Neural cell (in vitro differentiated cells): ENCODE measurements around the gene EQTN. TPM values are rescaled to one million over a fixed set of nuclear protein-coding genes. Genes with fewer than 3 reads are reported as not detected.

ENCODE experiments used
- H2AFZ ChIP-seq: fragments of 200-600, 300-800 bp; sonication (generic), shearing (Covaris generic); 2 replicates; pipeline ENCODE4 v1.6.0; 2014; ENCODE audit warnings: low read depth, mild to moderate bottlenecking, antibody characterized with exemption, low read length, moderate library complexity
- H3F3A ChIP-seq: fragments of 200-600 bp; shearing (Covaris generic); 2 replicates; pipeline ENCODE4 v1.6.1; 2016; ENCODE audit warnings: mild to moderate bottlenecking, moderate library complexity, mixed read lengths, antibody characterized with exemption, low read length; ENCODE audit not compliant: insufficient read depth, poor library complexity, severe bottlenecking
- H3K27ac ChIP-seq: fragments of 200-600, 300-800 bp; sonication (generic), shearing (Covaris generic); 2 replicates; pipeline ENCODE4 v1.5.1; 2014; ENCODE audit warnings: mild to moderate bottlenecking, low read length, moderate library complexity
- H3K27me3 ChIP-seq: fragments of 300-800, 200-600 bp; sonication (generic), shearing (Covaris generic); 2 replicates; pipeline ENCODE4 v1.6.0; 2014; ENCODE audit warnings: mild to moderate bottlenecking, low read depth, low read length, moderate library complexity; ENCODE audit not compliant: insufficient read depth
- H3K36me3 ChIP-seq: fragments of 300-800, 200-600 bp; sonication (generic), shearing (Covaris generic); 2 replicates; pipeline ENCODE4 v1.5.1; 2014; ENCODE audit warnings: mild to moderate bottlenecking, antibody characterized with exemption, low read length, moderate library complexity; ENCODE audit not compliant: insufficient read depth
- H3K4me2 ChIP-seq: fragments of 300-800, 200-600 bp; sonication (generic), shearing (Covaris generic); 2 replicates; pipeline ENCODE4 v1.6.0; 2014; ENCODE audit warnings: mild to moderate bottlenecking, low read length
- H3K4me3 ChIP-seq: fragments of 300-800, 200-600 bp; sonication (generic), shearing (Covaris generic); 2 replicates; pipeline ENCODE4 v1.5.1; 2014; ENCODE audit warnings: mild to moderate bottlenecking, low read length, moderate library complexity
- H3K79me2 ChIP-seq: fragments of 200-600 bp; shearing (Covaris generic); replicated peaks from 2 replicates; pipeline ENCODE4 v1.6.0; 2014; ENCODE audit warnings: mild to moderate bottlenecking, low read length, moderate library complexity; ENCODE audit not compliant: insufficient read depth
- H3K9ac ChIP-seq: fragments of 300-800, 200-600 bp; sonication (generic), shearing (Covaris generic); 2 replicates; pipeline ENCODE4 v1.6.1; 2016; ENCODE audit warnings: mild to moderate bottlenecking, low read length, mixed read lengths
- H3K9me2 ChIP-seq: fragments of 200-600 bp; shearing (Covaris generic); 2 replicates; pipeline ENCODE4 v1.6.1; 2016; ENCODE audit warnings: mild to moderate bottlenecking, low read length, mixed read lengths; ENCODE audit not compliant: insufficient read depth
- H3K9me3 ChIP-seq: fragments of 200-600, 300-800 bp; sonication (generic), shearing (Covaris generic); 2 replicates; pipeline ENCODE4 v1.6.1; 2016; ENCODE audit warnings: mild to moderate bottlenecking, mixed run types, low read length, moderate library complexity, mixed read lengths
- H4K20me1 ChIP-seq: fragments of 200-600 bp; shearing (Covaris generic); 2 replicates; pipeline ENCODE4 v1.6.1; 2016; ENCODE audit warnings: mild to moderate bottlenecking, mixed run types; ENCODE audit not compliant: insufficient read depth
- CTCF ChIP-seq: fragments of 450-650 bp; IDR thresholded peaks from 2 replicates; pipeline ENCODE4 v1.5.1; 2014; ENCODE audit warnings: antibody characterized with exemption, mild to moderate bottlenecking, moderate library complexity; ENCODE audit not compliant: poor library complexity, severe bottlenecking
- EP300 ChIP-seq: fragments of 450-650 bp; conservative IDR thresholded peaks from 2 replicates; pipeline ENCODE4 v1.6.1; 2014; ENCODE audit warnings: antibody characterized with exemption, mild to moderate bottlenecking, moderate library complexity; ENCODE audit not compliant: poor library complexity, severe bottlenecking
- EZH2 ChIP-seq: fragments of 200-600, 300-800 bp; shearing (Covaris generic), sonication (generic); IDR thresholded peaks from 2 replicates; pipeline ENCODE4 v1.6.1; 2014; ENCODE audit warnings: antibody characterized with exemption, low read length, borderline replicate concordance, mild to moderate bottlenecking; ENCODE audit not compliant: insufficient read depth, poor library complexity, severe bottlenecking
- MXI1 ChIP-seq: fragments of 450-650 bp; conservative IDR thresholded peaks from 2 replicates; pipeline ENCODE4 v1.6.1; 2014; ENCODE audit warnings: antibody characterized with exemption, mild to moderate bottlenecking; ENCODE audit not compliant: poor library complexity, severe bottlenecking
- POLR2AphosphoS5 ChIP-seq: IDR thresholded peaks from 2 replicates; pipeline ENCODE4 v1.6.1; 2012
- RAD21 ChIP-seq: fragments of 450-650 bp; conservative IDR thresholded peaks from 2 replicates; pipeline ENCODE4 v1.6.1; 2014; ENCODE audit warnings: antibody characterized with exemption, mild to moderate bottlenecking, moderate library complexity
- REST ChIP-seq: IDR thresholded peaks from 2 replicates; pipeline ENCODE4 v1.6.1; 2012; ENCODE audit warnings: borderline replicate concordance
- SMC3 ChIP-seq: fragments of 450-650 bp; conservative IDR thresholded peaks from 2 replicates; pipeline ENCODE4 v1.6.1; 2014; ENCODE audit warnings: antibody characterized with exemption, mild to moderate bottlenecking, moderate library complexity; ENCODE audit not compliant: poor library complexity
- TAF1 ChIP-seq: IDR thresholded peaks from 2 replicates; pipeline ENCODE4 v1.6.1; 2012; ENCODE audit warnings: low read depth
- polyA plus RNA-seq: library from polyadenylated mRNA; depleted of rRNA; stranded (reverse); fragments of >200 nt; gene quantifications from 2 replicates; pipeline ENCODE4 v1.2.3, GENCODE V29; 2014

EQTN gene
- polyA plus RNA-seq, 1 donor from 2014 or later: not detected

DNA sequence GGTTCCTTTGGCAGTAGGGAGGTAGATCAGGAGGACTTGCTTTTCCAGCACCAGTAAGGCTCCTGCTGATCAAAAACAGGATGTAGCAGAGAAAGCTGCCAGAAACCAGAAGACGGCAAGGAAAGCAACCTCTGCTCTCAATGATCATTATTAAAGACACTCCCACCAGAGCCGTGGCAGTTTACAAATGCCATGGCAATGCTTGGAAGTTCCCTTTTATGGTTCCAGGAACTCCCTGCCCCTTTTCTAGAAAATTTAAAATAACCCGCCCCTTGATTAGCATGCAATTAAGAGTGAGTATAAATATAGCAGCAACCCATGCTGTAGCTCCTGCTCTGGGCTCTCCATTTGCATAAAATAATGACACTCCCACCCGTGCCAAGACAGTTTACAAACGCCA lies 16.1 kb downstream of the EQTN start:
- TF ChIP-seq EP300 (no peak), RAD21 (no peak), CTCF (no peak), REST (no peak)
- no peak overlapping the region for H3K9ac ChIP-seq
- no peak overlapping the region for H3K4me2 ChIP-seq
- no peaks in the 10 kb centered on the region for H3K27me3 ChIP-seq
- H4K20me1 ChIP-seq: no peaks in the 10 kb centered on the region
- no peaks in the 10 kb centered on the region for H3F3A ChIP-seq
- no peaks in the 10 kb centered on the region for H3K36me3 ChIP-seq
- H2AFZ ChIP-seq: no peak overlapping the region
- H3K27ac ChIP-seq: no peak overlapping the region
- no peaks in the 10 kb centered on the region for H3K79me2 ChIP-seq
- no peaks in the 10 kb centered on the region for H3K9me3 ChIP-seq
- H3K9me2 ChIP-seq: no peaks in the 10 kb centered on the region
- H3K4me3 ChIP-seq: no peak overlapping the region

DNA sequence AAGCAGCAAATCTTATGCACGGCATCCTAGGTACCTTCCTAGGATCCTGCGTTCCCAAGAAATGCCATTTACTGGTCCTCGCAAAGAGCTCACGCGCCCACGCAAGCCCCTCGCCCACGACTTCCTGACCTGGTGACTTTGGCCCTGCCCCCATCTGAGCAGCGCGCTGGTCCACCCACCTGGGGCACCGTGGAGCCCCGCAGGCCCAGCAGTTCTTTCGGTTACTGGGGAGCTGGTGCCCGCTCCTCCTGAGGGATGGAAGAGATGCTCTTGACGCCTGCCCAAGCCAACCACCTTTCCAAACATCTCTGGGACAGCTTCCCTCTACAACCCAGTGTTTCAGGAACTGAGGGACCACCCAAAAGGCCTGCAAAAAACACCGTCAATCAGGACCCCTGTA lies 16.7 kb downstream of the EQTN start:
- no peaks in the 10 kb centered on the region for H3K79me2 ChIP-seq

DNA sequence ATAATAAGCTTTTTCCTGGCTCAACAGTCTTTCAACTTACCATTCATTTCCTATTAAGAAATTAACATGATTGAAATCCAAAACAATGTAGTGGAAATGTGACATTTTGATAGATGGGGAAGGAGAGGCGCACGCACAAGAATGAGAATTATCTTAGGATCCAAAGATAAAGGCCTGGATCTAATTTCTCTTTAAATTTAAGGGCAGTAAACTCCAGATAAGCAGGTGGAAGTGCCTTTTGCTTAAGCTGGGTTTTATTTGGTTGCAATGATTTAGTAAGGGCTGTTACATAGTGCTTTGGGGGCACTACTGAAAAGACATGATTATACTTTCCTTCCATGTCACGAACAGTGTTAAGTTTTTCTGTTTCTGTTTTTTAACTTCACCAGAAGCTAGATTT lies 17.3 kb downstream of the EQTN start:
- Histone ChIP-seq H3K79me2 (no peaks in the 10 kb centered on the region), H4K20me1 (no peaks in the 10 kb centered on the region), H3K9me2 (no peaks in the 10 kb centered on the region), H3K9ac (no peak overlapping the region), H3K27ac (no peak overlapping the region), H2AFZ (no peak overlapping the region), H3F3A (no peaks in the 10 kb centered on the region), H3K27me3 (no peaks in the 10 kb centered on the region), H3K9me3 (no peaks in the 10 kb centered on the region), H3K4me2 (no peak overlapping the region), H3K4me3 (no peak overlapping the region), H3K36me3 (no peaks in the 10 kb centered on the region)
- TF ChIP-seq CTCF (no peak), EP300 (no peak), TAF1 (no peak), RAD21 (no peak), MXI1 (no peak), REST (no peak), POLR2AphosphoS5 (no peak), SMC3 (no peak), EZH2 (no peak)

More for the DNA sequence above, 16.7 kb downstream of the EQTN start:
- Histone ChIP-seq H3K27ac (no peak overlapping the region), H3K4me3 (no peak overlapping the region), H3F3A (no peaks in the 10 kb centered on the region), H3K27me3 (no peaks in the 10 kb centered on the region), H4K20me1 (no peaks in the 10 kb centered on the region), H2AFZ (no peak overlapping the region), H3K4me2 (no peak overlapping the region), H3K9ac (no peak overlapping the region), H3K36me3 (no peaks in the 10 kb centered on the region), H3K9me3 (no peaks in the 10 kb centered on the region), H3K9me2 (no peaks in the 10 kb centered on the region)
- TF ChIP-seq POLR2AphosphoS5 (no peak), TAF1 (no peak), MXI1 (no peak), EZH2 (no peak), SMC3 (no peak)
